H9 (cell line): ENCODE measurements around the gene TEAD1. TPM values are rescaled to one million over a fixed set of nuclear protein-coding genes. Genes with fewer than 3 reads are reported as not detected.

Experiments used
- DNase-seq: peaks from one replicate; pipeline ENCODE4 v3.0.0-alpha.2; 2017
- H2AFZ ChIP-seq: one replicate; pipeline ENCODE4 v1.6.1; 2013; ENCODE audit warnings: mild to moderate bottlenecking, low read length, control low read depth, moderate library complexity
- H2AK5ac ChIP-seq: 2 replicates; pipeline ENCODE4 v1.6.1; 2013; ENCODE audit warnings: low read length, control low read depth, mixed read lengths; ENCODE audit not compliant: insufficient read length
- H2BK120ac ChIP-seq: one replicate; pipeline ENCODE4 v1.6.1; 2013; ENCODE audit warnings: low read depth, mild to moderate bottlenecking, low read length, control low read depth, inconsistent platforms; ENCODE audit not compliant: poor library complexity, severe bottlenecking
- H2BK12ac ChIP-seq: 2 replicates; pipeline ENCODE4 v1.6.1; 2013; ENCODE audit warnings: low read length, control low read depth, mixed read lengths, low read depth; ENCODE audit not compliant: insufficient read length
- H2BK15ac ChIP-seq: 2 replicates; pipeline ENCODE4 v1.6.1; 2013; ENCODE audit warnings: low read depth, low read length, control low read depth
- H2BK20ac ChIP-seq: one replicate; pipeline ENCODE4 v1.6.1; 2013; ENCODE audit warnings: low read depth, mild to moderate bottlenecking, low read length, control low read depth, inconsistent platforms; ENCODE audit not compliant: poor library complexity, severe bottlenecking
- H2BK5ac ChIP-seq: 2 replicates; pipeline ENCODE4 v1.6.1; 2013; ENCODE audit warnings: low read length, control low read depth, mixed read lengths; ENCODE audit not compliant: insufficient read length
- H3K14ac ChIP-seq: 2 replicates; pipeline ENCODE4 v1.6.1; 2013; ENCODE audit warnings: low read length, control low read depth; ENCODE audit not compliant: insufficient read depth
- H3K18ac ChIP-seq: 2 replicates; pipeline ENCODE4 v1.6.1; 2013; ENCODE audit warnings: low read depth, mild to moderate bottlenecking, mixed read lengths, low read length, control low read depth; ENCODE audit not compliant: insufficient read length
- H3K23ac ChIP-seq: 2 replicates; pipeline ENCODE4 v1.6.1; 2013; ENCODE audit warnings: low read length, control low read depth, mixed read lengths, low read depth; ENCODE audit not compliant: insufficient read length
- H3K23me2 ChIP-seq: 2 replicates; pipeline ENCODE4 v1.6.1; 2013; ENCODE audit warnings: low read depth, mild to moderate bottlenecking, mixed read lengths, low read length, control low read depth; ENCODE audit not compliant: insufficient read length, poor library complexity, severe bottlenecking
- H3K27ac ChIP-seq: 2 replicates; pipeline ENCODE4 v1.5.1; 2013; ENCODE audit warnings: low read length, control low read depth, mixed read lengths, low read depth; ENCODE audit not compliant: insufficient read length
- H3K27me3 ChIP-seq: 2 replicates; pipeline ENCODE4 v1.6.1; 2013; ENCODE audit warnings: low read length, control low read depth, inconsistent platforms; ENCODE audit not compliant: insufficient read depth
- H3K4ac ChIP-seq: 2 replicates; pipeline ENCODE4 v1.6.1; 2013; ENCODE audit warnings: low read depth, mild to moderate bottlenecking, control low read depth, inconsistent platforms, low read length, moderate library complexity
- H3K4me1 ChIP-seq: 2 replicates; pipeline ENCODE4 v1.6.1; 2013; ENCODE audit warnings: low read length, control low read depth, inconsistent platforms; ENCODE audit not compliant: insufficient read depth
- H3K4me2 ChIP-seq: 2 replicates; pipeline ENCODE4 v1.6.1; 2013; ENCODE audit warnings: low read length, control low read depth, mixed read lengths; ENCODE audit not compliant: insufficient read length, insufficient read depth
- H3K56ac ChIP-seq: 2 replicates; pipeline ENCODE4 v1.6.1; 2013; ENCODE audit warnings: low read depth, mild to moderate bottlenecking, mixed read lengths, low read length, control low read depth; ENCODE audit not compliant: insufficient read length
- H3K79me1 ChIP-seq: 2 replicates; pipeline ENCODE4 v1.6.1; 2013; ENCODE audit warnings: low read depth, mild to moderate bottlenecking, moderate library complexity, low read length, control low read depth, inconsistent platforms; ENCODE audit not compliant: insufficient read depth, poor library complexity, severe bottlenecking
- H3K79me2 ChIP-seq: 2 replicates; pipeline ENCODE4 v1.6.1; 2013; ENCODE audit warnings: low read length, control low read depth, inconsistent platforms; ENCODE audit not compliant: insufficient read depth
- H3K9ac ChIP-seq: 2 replicates; pipeline ENCODE4 v1.6.1; 2013; ENCODE audit warnings: low read length, control low read depth, mixed read lengths; ENCODE audit not compliant: insufficient read length; ENCODE audit errors: extremely low read depth
- H3K9me3 ChIP-seq: one replicate; pipeline ENCODE4 v1.6.1; 2013; ENCODE audit warnings: low read depth, low read length, inconsistent platforms; ENCODE audit not compliant: control insufficient read depth
- H3T11ph ChIP-seq: one replicate; pipeline ENCODE4 v1.6.1; 2013; ENCODE audit warnings: mild to moderate bottlenecking, low read length, control low read depth, inconsistent platforms
- H4K20me1 ChIP-seq: one replicate; pipeline ENCODE4 v1.6.1; 2013; ENCODE audit not compliant: control insufficient read depth, insufficient read length, insufficient read depth
- H4K5ac ChIP-seq: 2 replicates; pipeline ENCODE4 v1.6.1; 2013; ENCODE audit warnings: low read depth, mild to moderate bottlenecking, mixed read lengths, low read length, control low read depth; ENCODE audit not compliant: insufficient read length
- H4K8ac ChIP-seq: replicated peaks from 2 replicates; pipeline ENCODE4 v1.6.1; 2013; ENCODE audit warnings: low read length, control low read depth, mixed read lengths, low read depth; ENCODE audit not compliant: insufficient read length
- H4K91ac ChIP-seq: 2 replicates; pipeline ENCODE4 v1.6.1; 2013; ENCODE audit warnings: low read depth, mild to moderate bottlenecking, moderate library complexity, mixed read lengths, low read length, control low read depth; ENCODE audit not compliant: insufficient read length
- H3K27ac Mint-ChIP-seq, 3 experiments: 2 replicates in 2 of 3; 3 replicates in 1 of 3; pipeline ENCODE4 v1.8.0; 2020 to 2021; ENCODE audit warnings: mixed read lengths in 3 of 3, mild to moderate bottlenecking in 1 of 3, moderate library complexity in 1 of 3
- H3K27me3 Mint-ChIP-seq: 2 replicates; pipeline ENCODE4 v1.8.0; 2021; ENCODE audit warnings: low read depth, mild to moderate bottlenecking, moderate library complexity, mixed read lengths
- H3K36me3 Mint-ChIP-seq, 3 experiments: 2 replicates in 2 of 3; 3 replicates in 1 of 3; pipeline ENCODE4 v1.8.0; 2020 to 2021; ENCODE audit warnings: low read depth in 3 of 3, mixed read lengths in 3 of 3; ENCODE audit not compliant: insufficient read depth in 1 of 3
- H3K4me1 Mint-ChIP-seq, 2 experiments: 2 replicates each; pipeline ENCODE4 v1.8.0; 2020; ENCODE audit warnings: mixed read lengths in 2 of 2
- H3K4me3 Mint-ChIP-seq, 2 experiments: 2 replicates in 1 of 2; 3 replicates in 1 of 2; pipeline ENCODE4 v1.8.0; 2020 to 2021; ENCODE audit warnings: mild to moderate bottlenecking in 2 of 2, mixed read lengths in 2 of 2, moderate library complexity in 1 of 2
- H3K9me3 Mint-ChIP-seq, 2 experiments: 2 replicates in 1 of 2; 3 replicates in 1 of 2; pipeline ENCODE4 v1.8.0; 2020; ENCODE audit warnings: mild to moderate bottlenecking in 2 of 2, mixed read lengths in 2 of 2, moderate library complexity in 1 of 2
- CTCF ChIP-seq: fragments of 200-600 bp; sonication (generic); conservative IDR thresholded peaks from 3 replicates; pipeline ENCODE4 v1.8.0; 2021; ENCODE audit warnings: antibody characterized with exemption, mild to moderate bottlenecking
- WGBS: extraction: QIAGEN DNeasy Blood & Tissue Kit; methylation state at CpG from one replicate; pipeline ENCODE4 v1.1.7; 2013; ENCODE audit warnings: missing lambda C conversion rate, low lambda C conversion rate, mixed read lengths; ENCODE audit not compliant: insufficient read length; ENCODE audit errors: extremely low coverage; 5-methylcytosine and 5-hydroxymethylcytosine counted together
- total RNA-seq: library from RNA; stranded (reverse); gene quantifications from 2 replicates; pipeline ENCODE4 v1.2.1, GENCODE V29; 2021

TEAD1 gene
- total RNA-seq, 1 experiment from 2014 or later, result 75.1 TPM

GRCh38 chr11:12687740-12688139 lies 13.5 kb downstream of the TEAD1 start:
- H2AK5ac ChIP-seq, result no peak overlapping the region
- no peak overlapping the region for H4K91ac ChIP-seq
- H3K9me3 Mint-ChIP-seq, result no peaks in the 10 kb centered on the region; a peak in 1 of 5 replicates
- peaks cover 60% of the 10 kb centered on the region for H3K27me3 Mint-ChIP-seq
- H3K79me2 ChIP-seq, result peaks cover 27% of the 10 kb centered on the region
- no peak overlapping the region for H2AFZ ChIP-seq
- peak; percentile 78 for DNase-seq
- no peaks in the 10 kb centered on the region for H3K9me3 ChIP-seq
- H4K20me1 ChIP-seq, result no peaks in the 10 kb centered on the region
- peaks cover 11% of the 10 kb centered on the region; the same call in 1 of the 2 replicates for H3K27me3 ChIP-seq
- H3K4ac ChIP-seq, result no peak overlapping the region
- no peak overlapping the region for H3K9ac ChIP-seq
- no peak overlapping the region for H2BK20ac ChIP-seq
- H3K4me1 Mint-ChIP-seq, result peaks cover 83 to 93% of the 10 kb centered on the region in 2 experiments
- TF ChIP-seq CTCF, result peak; percentile 28; the same call in 1 of the 3 replicates
- no peak overlapping the region for H2BK120ac ChIP-seq
- H3K56ac ChIP-seq, result no peak overlapping the region
- peaks cover 44% of the 10 kb centered on the region for H3K4me1 ChIP-seq
- H2BK15ac ChIP-seq, result no peak overlapping the region
- H2BK12ac ChIP-seq, result no peak overlapping the region
- H3K18ac ChIP-seq, result no peak overlapping the region
- no peak overlapping the region for H3K27ac Mint-ChIP-seq
- no peak overlapping the region for H2BK5ac ChIP-seq
- H3K27ac ChIP-seq, result no peak overlapping the region
- no peak overlapping the region for H3K4me2 ChIP-seq
- no peak overlapping the region for H3K14ac ChIP-seq
- H3K23ac ChIP-seq, result no peak overlapping the region
- H3T11ph ChIP-seq, result no peak overlapping the region
- H3K36me3 Mint-ChIP-seq, result peaks cover 0 to 4% (median 0%) of the 10 kb centered on the region in 3 experiments; a peak in 3 of 7 replicates
- no peaks in the 10 kb centered on the region for H3K23me2 ChIP-seq
- WGBS, result no CpG with 5 or more reads among the region's 3 CpGs
- H4K5ac ChIP-seq, result no peak overlapping the region
- H3K79me1 ChIP-seq, result peaks cover 8% of the 10 kb centered on the region
- H4K8ac ChIP-seq, result no peak overlapping the region
- H3K4me3 Mint-ChIP-seq, result peak overlapping the region in 1 of 2 experiments; percentile 26; a peak in 3 of 5 replicates
